ENCODE measurements around the gene MUC20. TPM values are rescaled to one million over a fixed set of nuclear protein-coding genes. Genes with fewer than 3 reads are reported as not detected.
"Not testable (repeated sequence)": the region's sequence is repeated elsewhere in the genome, so short reads cannot be mapped to it uniquely, and the experiment has no call there.

The MUC20 gene
- polyA plus RNA-seq, 1 donor from 2014 or later = 3.0 TPM

GRCh38 chr3:195774917-195775316 lies 54.1 kb downstream of the MUC20 start:
- no peak for TF ChIP-seq EP300 (conservative IDR thresholded peaks at IDR 0.05; ENCODE audit: poor library complexity, severe bottlenecking)
- TF ChIP-seq SMC3 (conservative IDR thresholded peaks at IDR 0.05; ENCODE audit: poor library complexity) = no peak
- H3K27ac ChIP-seq (ENCODE audit: low read length) = no peak overlapping the region
- H3K79me2 ChIP-seq (replicated peaks; ENCODE audit: insufficient read depth, low read length) = no peaks in the 10 kb centered on the region
- H3K4me3 ChIP-seq (ENCODE audit: low read length) = no peak overlapping the region
- H3K9ac ChIP-seq (ENCODE audit: low read length) = no peak overlapping the region
- H3K9me2 ChIP-seq (ENCODE audit: insufficient read depth, low read length) = no peaks in the 10 kb centered on the region
- H3F3A ChIP-seq (ENCODE audit: insufficient read depth, low read length, poor library complexity, severe bottlenecking) = no peaks in the 10 kb centered on the region
- no peak overlapping the region for H3K4me2 ChIP-seq (ENCODE audit: low read length)
- no peaks in the 10 kb centered on the region for H4K20me1 ChIP-seq (ENCODE audit: insufficient read depth)
- no peak overlapping the region for H2AFZ ChIP-seq (ENCODE audit: low read depth, low read length)
- no peaks in the 10 kb centered on the region for H3K36me3 ChIP-seq (ENCODE audit: insufficient read depth, low read length)
- no peaks in the 10 kb centered on the region for H3K9me3 ChIP-seq (ENCODE audit: low read length)
- H3K27me3 ChIP-seq (ENCODE audit: insufficient read depth, low read depth, low read length) = no peaks in the 10 kb centered on the region

- TF ChIP-seq EZH2 (IDR thresholded peaks at IDR 0.05; ENCODE audit: borderline replicate concordance, insufficient read depth, low read length, poor library complexity, severe bottlenecking) (no peak), POLR2AphosphoS5 (IDR thresholded peaks at IDR 0.05) (no peak), SMC3 (conservative IDR thresholded peaks at IDR 0.05; ENCODE audit: poor library complexity) (no peak), MXI1 (conservative IDR thresholded peaks at IDR 0.05; ENCODE audit: poor library complexity, severe bottlenecking) (no peak), CTCF (IDR thresholded peaks at IDR 0.05; ENCODE audit: poor library complexity, severe bottlenecking) (no peak), TAF1 (IDR thresholded peaks at IDR 0.05; ENCODE audit: low read depth) (no peak), RAD21 (conservative IDR thresholded peaks at IDR 0.05) (no peak), REST (IDR thresholded peaks at IDR 0.05; ENCODE audit: borderline replicate concordance) (no peak), EP300 (conservative IDR thresholded peaks at IDR 0.05; ENCODE audit: poor library complexity, severe bottlenecking) (no peak)
- H3K9ac ChIP-seq (ENCODE audit: low read length) = no peak overlapping the region
- no peaks in the 10 kb centered on the region for H3K9me2 ChIP-seq (ENCODE audit: insufficient read depth, low read length)
- no peak overlapping the region for H3K27ac ChIP-seq (ENCODE audit: low read length)
- no peaks in the 10 kb centered on the region for H3K9me3 ChIP-seq (ENCODE audit: low read length)
- H3K27me3 ChIP-seq (ENCODE audit: insufficient read depth, low read depth, low read length) = no peaks in the 10 kb centered on the region
- no peak overlapping the region for H3K4me3 ChIP-seq (ENCODE audit: low read length)
- H3K36me3 ChIP-seq (ENCODE audit: insufficient read depth, low read length) = no peaks in the 10 kb centered on the region
- no peaks in the 10 kb centered on the region for H3F3A ChIP-seq (ENCODE audit: insufficient read depth, low read length, poor library complexity, severe bottlenecking)
- H4K20me1 ChIP-seq (ENCODE audit: insufficient read depth) = no peaks in the 10 kb centered on the region
- no peak overlapping the region for H2AFZ ChIP-seq (ENCODE audit: low read depth, low read length)
- no peak overlapping the region for H3K4me2 ChIP-seq (ENCODE audit: low read length)
- H3K79me2 ChIP-seq (replicated peaks; ENCODE audit: insufficient read depth, low read length) = no peaks in the 10 kb centered on the region
Observed at GRCh38 chr3:195777975-195778374, 57.2 kb downstream of the MUC20 start.

GRCh38 chr3:195781236-195781635 lies 60.5 kb downstream of the MUC20 start:
- not testable (repeated sequence) for H4K20me1 ChIP-seq (ENCODE audit: insufficient read depth); H3K9me2 ChIP-seq (ENCODE audit: insufficient read depth, low read length); H3K36me3 ChIP-seq (ENCODE audit: insufficient read depth, low read length); H2AFZ ChIP-seq (ENCODE audit: low read depth, low read length); H3K27ac ChIP-seq (ENCODE audit: low read length); H3K4me3 ChIP-seq (ENCODE audit: low read length); H3K79me2 ChIP-seq (replicated peaks; ENCODE audit: insufficient read depth, low read length); H3K9me3 ChIP-seq (ENCODE audit: low read length); H3K9ac ChIP-seq (ENCODE audit: low read length); H3K4me2 ChIP-seq (ENCODE audit: low read length); H3F3A ChIP-seq (ENCODE audit: insufficient read depth, low read length, poor library complexity, severe bottlenecking); H3K27me3 ChIP-seq (ENCODE audit: insufficient read depth, low read depth, low read length)

Small RNA genes within 50 kb of the gene (small RNA-seq; reads per million reads assigned to genes)
- 0 to 3.0 (median 0.65) reads per million in 3 experiments for gene MIR570

Other genes with a start within 250 kb of the MUC20 start
- gene PPP1R2, start 177.7 kb upstream of the MUC20 start, polyA plus RNA-seq = 96.8 and 113 TPM in 2 replicates
- gene APOD, start 137.0 kb upstream of the MUC20 start, polyA plus RNA-seq = not detected in 2 replicates
- not detected in 2 replicates for gene MUC4, start 91.0 kb downstream of the MUC20 start, polyA plus RNA-seq
- 16.3 and 22.4 TPM in 2 replicates for gene TNK2, start 187.6 kb downstream of the MUC20 start, polyA plus RNA-seq